Posterior cingulate gyrus (tissue), 11 donors: ENCODE data around the gene VPS52.

Experiments
- DNase-seq, 10 donors: peaks; one replicate each; pipeline versions ENCODE4 v3.0.0 to v3.0.0-alpha.2; 2020 to 2021; ENCODE audit warnings: mixed read lengths in 3 of 10
- intact Hi-C: fragments of 100-400 bp; cut with DNase I; formaldehyde crosslinking; loops from one replicate; pipeline ENCODE4 v1.15.1; 2023

Gene VPS52

DNA sequence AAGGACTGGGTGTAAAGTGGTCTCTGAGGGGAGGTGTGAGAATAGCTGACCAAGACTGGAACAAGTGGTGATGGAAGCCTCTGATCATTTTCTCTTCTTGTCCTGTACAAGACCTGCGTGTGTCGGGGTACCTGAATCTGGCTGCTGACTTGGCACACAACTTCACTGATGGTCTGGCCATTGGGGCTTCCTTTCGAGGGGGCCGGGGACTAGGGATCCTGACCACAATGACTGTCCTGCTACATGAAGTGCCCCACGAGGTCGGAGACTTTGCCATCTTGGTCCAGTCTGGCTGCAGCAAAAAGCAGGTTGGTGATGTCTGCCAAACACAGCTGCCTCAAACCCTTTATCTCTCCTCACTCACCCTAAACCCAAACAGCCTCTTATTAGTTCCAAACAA, 68.9 kb downstream of the VPS52 start:
- intact Hi-C loops: loop anchor here (5.0 kb wide), 2 partner anchors 230 to 1005 kb away; no protein-coding TSS in a partner anchor
- no peak for DNase-seq

DNA sequence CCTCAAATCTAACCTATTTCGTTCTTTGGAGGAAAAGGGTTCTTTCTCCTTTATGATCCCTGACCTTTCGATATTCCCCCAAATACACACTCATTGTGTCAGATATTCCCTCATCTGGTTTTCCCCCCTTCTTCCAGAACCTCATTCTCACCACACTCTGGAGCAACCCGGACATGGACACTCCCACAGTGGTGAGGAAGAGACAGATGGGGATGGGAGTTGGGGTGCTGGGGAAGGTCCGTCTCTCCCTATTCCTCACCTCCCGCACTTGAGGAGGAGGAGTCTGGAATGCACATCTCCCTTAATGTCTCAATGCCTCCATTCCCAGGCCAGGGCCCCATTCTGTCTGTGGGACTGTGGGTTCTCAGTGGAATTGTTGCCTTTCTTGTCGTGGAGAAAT, 69.7 kb downstream of the VPS52 start:
- no peak for DNase-seq
- intact Hi-C loops: loop anchor here (5.0 kb wide), 2 partner anchors 230 to 1005 kb away; no protein-coding TSS in a partner anchor

DNA sequence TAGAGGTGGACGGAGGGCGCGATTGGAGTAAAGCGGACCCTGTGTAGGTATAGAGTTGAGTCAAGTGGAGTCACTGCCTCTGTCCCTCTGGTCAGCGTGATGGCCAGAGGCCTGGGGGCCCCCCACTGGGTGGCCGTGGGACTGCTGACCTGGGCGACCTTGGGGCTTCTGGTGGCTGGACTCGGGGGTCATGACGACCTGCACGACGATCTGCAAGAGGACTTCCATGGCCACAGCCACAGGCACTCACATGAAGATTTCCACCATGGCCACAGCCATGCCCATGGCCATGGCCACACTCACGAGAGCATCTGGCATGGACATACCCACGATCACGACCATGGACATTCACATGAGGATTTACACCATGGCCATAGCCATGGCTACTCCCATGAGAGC, 70.5 kb downstream of the VPS52 start:
- DNase-seq: no peak
- intact Hi-C loops: loop anchor here (5.0 kb wide), 2 partner anchors 229 to 1004 kb away; no protein-coding TSS in a partner anchor
